Neuron (in vitro differentiated cells): ENCODE measurements around the gene PVALEF.

Experiments
- H2AFZ ChIP-seq: one replicate; pipeline ENCODE4 v1.6.1; 2013; ENCODE audit warnings: low read depth, mild to moderate bottlenecking, inconsistent platforms, low read length, moderate library complexity
- H3K27me3 ChIP-seq: one replicate; pipeline ENCODE4 v1.6.1; 2013; ENCODE audit warnings: low read length; ENCODE audit not compliant: insufficient read depth
- H3K36me3 ChIP-seq: one replicate; pipeline ENCODE4 v1.6.1; 2013; ENCODE audit warnings: low read length; ENCODE audit not compliant: insufficient read depth
- H3K4me1 ChIP-seq: one replicate; pipeline ENCODE4 v1.6.1; 2013; ENCODE audit warnings: low read length; ENCODE audit not compliant: insufficient read depth
- H3K4me3 ChIP-seq: 2 replicates; pipeline ENCODE4 v1.5.1; 2013; ENCODE audit warnings: mild to moderate bottlenecking, low read length, moderate library complexity
- H3K9me3 ChIP-seq: one replicate; pipeline ENCODE4 v1.6.1; 2013; ENCODE audit warnings: low read length

The PVALEF gene

DNA sequence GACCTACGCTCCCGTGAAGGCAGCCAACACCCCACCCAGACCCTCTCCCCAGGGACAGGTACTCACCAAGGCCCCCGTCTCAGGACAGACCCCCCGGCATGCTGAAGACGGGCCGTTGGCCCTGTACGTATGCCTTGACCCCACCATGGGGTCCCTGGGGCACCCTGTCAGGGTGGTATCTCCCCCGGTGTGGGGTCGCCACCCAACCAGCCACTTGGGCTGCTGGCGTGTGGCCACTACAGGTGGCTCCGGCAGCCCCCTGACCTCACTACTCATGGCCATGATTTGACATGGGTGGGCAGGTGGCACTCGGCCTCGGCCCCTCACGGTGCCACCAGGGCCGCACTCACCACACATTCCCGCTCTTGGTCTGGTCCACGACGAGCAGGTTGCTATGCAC lies 40.9 kb upstream of the PVALEF start:
- H2AFZ ChIP-seq = no peak overlapping the region
- H3K27me3 ChIP-seq = no peaks in the 10 kb centered on the region
- no peaks in the 10 kb centered on the region for H3K36me3 ChIP-seq
- H3K4me3 ChIP-seq = no peak overlapping the region
- H3K9me3 ChIP-seq = no peaks in the 10 kb centered on the region
- peaks cover 19% of the 10 kb centered on the region for H3K4me1 ChIP-seq

DNA sequence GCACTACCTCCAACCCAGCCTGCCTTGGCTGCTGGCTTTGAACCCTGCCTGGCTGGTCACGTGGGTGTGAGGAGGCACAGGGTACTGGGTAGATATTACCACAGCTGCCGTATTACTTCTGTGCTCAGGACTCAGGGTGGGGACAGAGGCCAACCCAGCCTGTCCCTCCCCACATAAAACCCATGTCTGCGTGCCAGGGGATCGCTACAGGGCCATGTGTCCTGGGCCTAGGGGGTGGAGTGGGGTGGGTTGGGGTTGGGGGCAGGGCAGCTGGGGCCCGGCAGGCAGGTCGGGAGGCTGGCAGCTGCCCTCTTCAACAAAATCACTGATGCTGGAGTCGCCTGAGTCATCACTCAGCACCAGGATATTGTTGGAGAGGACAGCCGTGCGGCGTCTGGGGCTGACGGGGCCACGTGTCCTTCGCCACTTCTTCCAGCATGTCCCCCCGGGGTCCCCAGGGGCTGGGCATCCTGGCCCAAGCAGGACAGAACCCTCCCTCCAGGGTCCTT lies 39.7 kb upstream of the PVALEF start:
- no peaks in the 10 kb centered on the region for H3K36me3 ChIP-seq
- H3K4me1 ChIP-seq = peaks cover 32% of the 10 kb centered on the region
- no peak overlapping the region for H3K4me3 ChIP-seq
- H2AFZ ChIP-seq = no peak overlapping the region
- no peaks in the 10 kb centered on the region for H3K27me3 ChIP-seq
- H3K9me3 ChIP-seq = no peaks in the 10 kb centered on the region

DNA sequence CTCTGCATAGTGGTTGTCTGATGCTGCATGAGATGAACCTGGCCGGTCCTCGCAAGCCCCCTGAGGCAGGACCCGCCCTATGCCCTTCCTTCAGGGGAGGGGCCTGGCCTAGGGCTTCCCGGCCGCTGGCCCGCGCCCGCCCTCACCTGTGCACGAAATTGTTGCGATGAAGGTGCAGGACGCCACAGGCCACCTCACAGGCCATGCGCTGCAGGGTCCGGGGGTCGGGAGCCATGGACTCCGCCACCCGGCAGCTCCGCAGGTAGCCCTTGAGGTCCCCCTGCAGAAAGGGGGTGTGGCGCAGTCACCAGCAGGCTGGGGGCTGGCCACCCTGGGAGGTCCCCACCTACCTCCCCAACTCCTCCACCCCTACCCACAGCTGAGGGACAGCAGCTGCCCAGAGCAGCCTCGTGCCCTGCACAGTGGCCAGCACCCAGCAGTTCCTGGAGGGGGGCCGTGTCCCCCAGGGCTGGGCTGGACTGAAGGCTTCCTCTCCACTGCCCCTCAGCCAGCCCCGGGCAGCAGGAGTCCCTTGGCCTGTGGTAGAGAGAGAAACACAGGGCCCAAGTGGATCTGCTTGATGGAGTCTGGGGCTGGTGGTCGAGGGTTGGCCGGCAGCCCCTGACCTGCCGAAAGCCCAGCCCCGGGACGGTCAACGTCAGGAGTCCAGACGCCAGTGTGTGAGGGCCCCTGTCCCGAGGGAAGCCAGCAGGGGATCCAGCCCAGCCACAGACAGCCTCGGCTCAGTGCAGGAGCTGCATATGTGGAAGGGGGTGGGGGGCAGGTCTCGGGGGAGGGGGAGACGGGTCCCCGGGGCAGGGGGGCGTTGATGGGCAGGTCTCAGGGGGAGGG lies 38.8 kb upstream of the PVALEF start:
- no peak overlapping the region for H3K4me3 ChIP-seq
- no peaks in the 10 kb centered on the region for H3K9me3 ChIP-seq
- no peaks in the 10 kb centered on the region for H3K36me3 ChIP-seq
- no peak overlapping the region for H2AFZ ChIP-seq
- H3K4me1 ChIP-seq = peaks cover 41% of the 10 kb centered on the region
- no peaks in the 10 kb centered on the region for H3K27me3 ChIP-seq

DNA sequence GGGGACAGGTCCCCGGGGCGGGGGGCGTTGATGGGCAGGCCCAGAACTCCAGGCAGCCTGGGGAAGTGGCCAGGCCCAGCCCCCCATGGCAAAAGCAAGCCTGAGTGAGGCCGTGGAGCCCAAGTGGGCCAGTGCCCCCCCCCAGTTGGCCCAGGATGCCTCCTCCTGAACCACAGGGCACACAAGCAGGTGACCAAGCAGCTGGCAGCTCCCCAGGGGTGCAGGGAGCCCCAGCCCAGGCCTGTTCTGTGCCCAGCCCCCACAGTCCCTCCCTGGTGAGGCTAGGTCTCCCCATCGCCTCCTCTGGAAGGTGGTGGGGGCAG lies 38.2 kb upstream of the PVALEF start:
- Histone ChIP-seq H2AFZ (no peak overlapping the region), H3K27me3 (no peaks in the 10 kb centered on the region), H3K36me3 (no peaks in the 10 kb centered on the region), H3K4me3 (no peak overlapping the region), H3K4me1 (peaks cover 41% of the 10 kb centered on the region), H3K9me3 (no peaks in the 10 kb centered on the region)

DNA sequence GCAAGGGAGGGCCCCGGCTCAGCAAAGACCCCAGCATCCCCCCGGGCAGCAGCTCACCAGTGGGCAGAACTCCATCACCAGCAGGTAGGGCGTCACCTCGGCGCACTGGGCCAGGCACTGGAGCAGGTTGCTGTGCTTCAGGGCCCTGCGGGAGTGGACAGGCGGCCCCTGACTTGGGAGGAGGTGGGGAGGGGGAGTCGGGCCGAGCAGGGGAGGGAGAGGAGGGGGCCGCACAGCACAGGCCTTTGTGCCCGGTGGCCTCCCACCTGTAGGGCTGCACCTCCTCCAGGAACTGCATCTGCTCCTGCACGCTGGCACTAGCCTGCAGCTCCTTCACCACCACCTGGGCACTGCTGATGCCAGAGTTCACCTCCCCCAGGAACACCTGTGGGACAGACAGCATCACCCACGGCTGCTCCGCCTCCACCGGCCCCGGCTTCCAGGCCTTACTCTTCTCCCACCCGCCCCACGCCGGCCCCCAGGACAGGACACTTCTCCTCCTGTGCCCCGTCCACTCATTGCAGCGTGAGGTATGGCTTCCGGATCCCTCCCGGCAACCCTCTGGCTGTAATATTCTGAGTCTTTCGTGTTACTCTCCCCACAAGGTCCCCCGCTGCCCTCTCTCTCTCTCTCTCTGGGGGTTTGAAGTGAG lies 37.7 kb upstream of the PVALEF start:
- no peaks in the 10 kb centered on the region for H3K9me3 ChIP-seq
- H3K4me3 ChIP-seq = no peak overlapping the region
- H3K27me3 ChIP-seq = no peaks in the 10 kb centered on the region
- no peak overlapping the region for H2AFZ ChIP-seq
- H3K36me3 ChIP-seq = no peaks in the 10 kb centered on the region
- peaks cover 43% of the 10 kb centered on the region for H3K4me1 ChIP-seq

DNA sequence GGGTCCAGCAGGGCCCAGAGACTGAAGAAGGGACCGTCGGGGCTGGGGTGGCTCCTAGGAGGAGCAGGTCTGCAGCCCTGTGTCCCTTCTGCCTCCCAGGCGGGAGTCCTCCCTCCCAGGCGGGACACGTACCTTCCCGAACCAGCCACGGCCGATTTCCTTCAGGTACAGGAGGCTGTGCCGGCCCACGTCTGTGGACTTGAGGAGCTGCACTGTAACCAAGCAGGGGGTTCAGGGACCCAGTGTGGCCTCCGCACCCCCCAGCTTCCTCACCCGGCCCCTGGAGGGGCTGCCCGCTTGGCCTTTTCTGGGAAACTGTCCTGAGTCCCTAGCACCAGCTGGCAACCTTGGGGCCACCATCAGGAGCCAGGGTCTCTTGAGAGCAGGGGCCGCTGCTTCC lies 37.0 kb upstream of the PVALEF start:
- Histone ChIP-seq H3K36me3 (no peaks in the 10 kb centered on the region), H3K9me3 (no peaks in the 10 kb centered on the region), H3K4me1 (peaks cover 50% of the 10 kb centered on the region), H3K27me3 (no peaks in the 10 kb centered on the region), H2AFZ (no peak overlapping the region), H3K4me3 (no peak overlapping the region)

DNA sequence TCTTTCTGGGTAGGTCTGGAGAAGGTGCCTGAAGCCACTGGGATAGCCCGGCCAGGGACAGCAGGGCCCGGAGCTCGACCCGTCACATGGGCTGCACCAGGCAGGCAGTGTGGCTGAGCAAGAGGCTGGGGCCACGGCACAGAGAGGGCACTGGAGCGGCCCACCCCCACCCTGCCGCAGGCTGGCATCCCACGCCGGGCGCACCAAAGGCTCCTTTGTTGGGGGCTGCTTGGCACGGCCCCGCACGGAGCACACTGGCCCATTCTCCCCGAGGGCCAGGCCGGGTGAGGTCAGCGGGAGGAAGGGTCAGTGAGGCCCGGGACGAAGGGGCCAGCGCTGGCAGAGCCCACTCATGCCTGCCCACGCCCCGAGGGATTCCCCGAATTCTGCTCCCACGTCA lies 36.5 kb upstream of the PVALEF start:
- H3K4me3 ChIP-seq = no peak overlapping the region
- no peaks in the 10 kb centered on the region for H3K27me3 ChIP-seq
- no peak overlapping the region for H2AFZ ChIP-seq
- no peaks in the 10 kb centered on the region for H3K9me3 ChIP-seq
- peaks cover 53% of the 10 kb centered on the region for H3K4me1 ChIP-seq
- no peaks in the 10 kb centered on the region for H3K36me3 ChIP-seq

DNA sequence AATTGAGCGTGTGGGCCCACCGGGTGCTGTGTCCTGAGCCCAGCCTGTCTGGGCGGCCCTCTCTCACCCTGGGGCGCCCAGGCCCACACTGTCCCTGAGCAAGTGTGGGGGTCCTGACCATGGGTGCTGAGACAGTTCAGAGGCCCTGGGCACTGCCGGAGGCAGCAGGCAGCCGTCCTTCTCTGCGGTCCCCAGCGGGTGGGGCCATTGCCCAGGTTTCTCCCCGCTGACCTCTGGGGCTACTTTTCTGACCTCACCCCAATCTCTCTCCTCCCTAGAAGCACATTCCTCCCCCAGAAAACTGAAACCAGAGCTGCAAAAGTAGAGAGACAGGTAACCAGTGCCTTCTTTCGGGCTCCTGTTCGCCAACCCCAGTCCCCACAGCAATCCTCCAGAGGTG lies 36.0 kb upstream of the PVALEF start:
- Histone ChIP-seq H2AFZ (no peak overlapping the region), H3K36me3 (no peaks in the 10 kb centered on the region), H3K4me1 (peaks cover 53% of the 10 kb centered on the region), H3K27me3 (no peaks in the 10 kb centered on the region), H3K9me3 (no peaks in the 10 kb centered on the region), H3K4me3 (no peak overlapping the region)

DNA sequence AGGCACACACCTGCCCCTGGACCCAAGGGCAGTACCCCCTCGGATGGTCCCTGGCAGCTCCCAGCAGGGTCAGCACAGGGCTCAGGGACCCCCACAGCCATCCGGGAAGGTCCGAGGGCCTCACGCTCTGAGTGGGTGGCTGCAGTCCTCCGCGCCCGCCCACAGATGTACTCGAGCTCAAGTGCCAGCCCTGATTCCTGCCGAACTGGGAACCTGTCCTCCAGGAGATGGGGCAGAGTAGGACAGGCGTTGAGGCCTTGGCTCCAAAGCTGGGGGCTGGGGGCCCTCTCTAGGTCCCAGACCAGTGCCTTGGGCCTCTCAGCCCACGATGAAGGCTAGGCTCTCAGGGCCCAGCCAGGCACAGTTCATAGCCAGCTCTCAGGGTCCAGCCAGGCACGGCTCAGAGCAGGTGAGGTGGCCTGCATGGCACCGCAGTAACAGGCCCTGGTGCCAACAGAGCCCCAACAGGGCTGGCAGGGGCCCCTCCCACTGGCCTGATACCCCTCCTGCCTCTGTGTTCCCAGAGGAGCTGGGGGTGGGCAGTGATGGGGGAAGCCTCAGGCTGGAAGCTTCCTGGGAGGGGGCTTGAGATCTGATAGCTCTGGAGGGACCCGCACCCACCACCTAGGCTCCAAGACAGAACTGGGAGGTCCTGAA lies 35.5 kb upstream of the PVALEF start:
- Histone ChIP-seq H3K9me3 (no peaks in the 10 kb centered on the region), H3K4me3 (no peak overlapping the region), H3K36me3 (no peaks in the 10 kb centered on the region), H2AFZ (no peak overlapping the region), H3K27me3 (no peaks in the 10 kb centered on the region), H3K4me1 (peaks cover 53% of the 10 kb centered on the region)

DNA sequence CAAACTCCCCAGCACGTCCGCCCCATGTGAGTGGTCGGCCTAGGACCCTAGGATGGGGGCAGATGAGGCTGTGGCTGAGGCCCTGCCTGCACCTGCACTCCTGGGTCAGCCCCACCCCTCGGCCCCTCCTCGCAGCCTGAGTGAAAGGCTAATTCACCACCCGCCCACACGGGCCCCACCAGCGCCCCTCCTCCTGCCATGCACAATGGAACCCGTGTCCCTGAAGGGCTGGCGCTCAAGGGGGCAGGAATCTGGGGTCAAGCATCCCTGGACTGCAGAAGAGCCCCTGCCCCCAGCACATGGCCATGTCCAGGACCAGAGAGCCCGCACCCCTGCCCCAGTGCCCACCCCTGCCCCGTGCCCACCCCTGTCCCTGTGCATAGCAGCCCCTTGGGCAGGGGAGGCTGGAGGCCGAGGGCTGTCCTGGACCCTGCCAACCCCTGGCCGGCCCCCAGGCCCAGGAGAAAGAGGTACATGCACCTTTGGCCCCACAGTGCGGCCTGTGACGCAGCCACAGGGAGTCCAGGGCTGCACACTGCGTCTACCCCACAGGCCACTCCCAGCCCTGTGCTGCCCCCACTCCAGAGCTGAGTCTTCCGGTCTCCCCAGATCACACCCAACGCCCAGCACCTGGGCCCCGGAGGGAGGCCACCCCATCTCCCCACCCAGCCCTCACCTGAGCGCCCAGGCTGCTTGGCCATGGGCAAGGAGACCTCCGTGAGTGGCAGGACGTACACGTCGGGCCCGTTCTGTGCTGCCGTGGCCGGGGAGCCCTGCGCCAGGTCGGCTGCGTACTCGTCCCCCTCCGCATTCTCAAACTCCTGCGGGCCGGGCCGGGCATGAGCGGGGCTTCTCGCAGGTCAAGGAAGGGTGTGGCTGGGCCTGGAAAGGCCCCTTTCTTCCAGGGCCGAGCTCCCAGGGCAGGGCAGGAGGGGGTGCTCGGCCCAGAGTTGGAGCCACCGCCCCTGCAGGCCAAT lies 34.6 kb upstream of the PVALEF start:
- peaks cover 53% of the 10 kb centered on the region for H3K4me1 ChIP-seq

DNA sequence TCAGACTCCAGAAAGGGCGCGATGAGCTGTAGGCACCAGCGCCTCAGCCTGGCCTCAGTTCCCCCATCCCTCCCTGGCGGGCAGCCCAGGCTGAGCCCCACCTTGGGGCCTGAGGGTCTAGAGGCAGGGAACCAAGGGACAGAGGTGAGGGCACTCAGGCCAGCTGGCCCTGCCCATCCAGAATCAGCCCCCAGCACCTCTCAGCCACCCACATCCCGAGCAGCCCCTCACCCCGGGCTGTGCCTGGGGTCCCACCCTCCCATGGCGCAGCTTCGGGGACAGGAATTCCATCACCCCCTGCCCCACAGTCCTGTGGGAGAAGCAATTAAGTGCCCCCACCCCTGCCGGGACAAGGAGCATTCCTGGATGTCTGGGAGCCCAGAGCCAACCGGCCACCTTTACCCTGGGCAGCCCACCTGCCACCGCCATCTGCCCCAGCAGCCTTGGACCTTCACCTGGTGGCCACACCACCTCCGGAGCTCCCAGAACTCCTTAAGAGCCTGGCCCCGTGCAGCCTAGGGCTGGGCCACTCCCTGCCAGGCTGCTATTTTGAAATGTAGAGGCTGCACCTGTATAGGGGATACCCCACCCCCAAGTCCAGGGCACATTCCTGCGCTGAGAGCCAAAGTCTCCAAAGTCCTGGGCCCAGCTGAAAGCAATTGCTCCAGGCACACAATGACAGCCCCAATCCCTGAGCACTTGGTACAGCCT lies 33.7 kb upstream of the PVALEF start:
- no peaks in the 10 kb centered on the region for H3K9me3 ChIP-seq

More for the DNA sequence above, 34.6 kb upstream of the PVALEF start:
- Histone ChIP-seq H3K36me3 (no peaks in the 10 kb centered on the region), H3K4me3 (no peak overlapping the region), H2AFZ (no peak overlapping the region), H3K27me3 (no peaks in the 10 kb centered on the region), H3K9me3 (no peaks in the 10 kb centered on the region)

DNA sequence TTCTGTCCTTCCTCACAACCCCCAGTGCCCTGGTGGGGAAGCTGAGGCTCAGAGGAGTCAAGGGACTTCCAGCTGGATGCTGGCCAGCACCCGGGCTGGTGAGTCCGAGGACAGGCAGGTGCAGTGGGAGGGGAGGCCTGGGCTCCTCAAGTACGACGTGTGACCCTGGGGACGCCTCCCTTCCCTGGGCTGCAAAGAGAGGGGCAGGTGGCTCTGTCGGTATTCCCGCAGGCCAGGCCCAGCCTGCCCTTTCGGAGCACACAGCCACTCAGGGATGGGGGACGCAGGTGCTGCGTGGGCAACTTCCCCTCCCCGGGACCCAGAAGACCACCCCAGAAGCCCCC lies 33.1 kb upstream of the PVALEF start:
- Histone ChIP-seq H3K27me3 (no peaks in the 10 kb centered on the region), H3K4me1 (peaks cover 44% of the 10 kb centered on the region), H3K4me3 (no peak overlapping the region), H2AFZ (no peak overlapping the region), H3K36me3 (no peaks in the 10 kb centered on the region), H3K9me3 (no peaks in the 10 kb centered on the region)

More for the DNA sequence above, 33.7 kb upstream of the PVALEF start:
- no peaks in the 10 kb centered on the region for H3K36me3 ChIP-seq
- H3K4me1 ChIP-seq = peaks cover 48% of the 10 kb centered on the region
- H3K4me3 ChIP-seq = no peak overlapping the region
- H3K27me3 ChIP-seq = no peaks in the 10 kb centered on the region
- H2AFZ ChIP-seq = no peak overlapping the region
